Fibroblast of skin of left quadriceps (primary cell): Measurements from ENCODE around the gene PASK.

Source experiments
- DNase-seq, 2 experiments: peaks; one replicate each; pipeline ENCODE4 v3.0.0-alpha.2; 2013; ENCODE audit warnings: low read depth in 2 of 2

PASK gene

DNA sequence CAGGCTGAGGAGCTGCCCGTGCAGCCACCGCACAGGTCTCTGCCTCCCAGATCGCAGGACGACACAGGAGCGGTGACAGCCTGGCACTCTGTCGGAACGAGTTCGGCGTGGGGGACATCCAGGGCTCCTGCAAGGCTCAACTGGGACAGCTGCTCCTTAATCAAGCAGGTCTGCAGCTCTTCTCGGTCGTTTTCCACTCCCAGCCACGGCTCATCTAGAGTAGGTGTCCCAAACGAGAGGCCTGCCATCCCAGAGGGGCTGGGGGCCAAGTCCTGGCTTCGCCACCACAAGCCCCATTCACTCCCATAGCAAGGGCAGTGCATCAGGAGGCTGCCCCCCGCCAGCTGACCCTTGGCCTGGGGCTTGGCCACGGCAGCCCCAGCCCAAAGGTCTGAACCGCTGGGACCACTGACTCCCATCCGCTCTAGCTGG is 22.5 kb downstream of the PASK start:
- no peak for DNase-seq

DNA sequence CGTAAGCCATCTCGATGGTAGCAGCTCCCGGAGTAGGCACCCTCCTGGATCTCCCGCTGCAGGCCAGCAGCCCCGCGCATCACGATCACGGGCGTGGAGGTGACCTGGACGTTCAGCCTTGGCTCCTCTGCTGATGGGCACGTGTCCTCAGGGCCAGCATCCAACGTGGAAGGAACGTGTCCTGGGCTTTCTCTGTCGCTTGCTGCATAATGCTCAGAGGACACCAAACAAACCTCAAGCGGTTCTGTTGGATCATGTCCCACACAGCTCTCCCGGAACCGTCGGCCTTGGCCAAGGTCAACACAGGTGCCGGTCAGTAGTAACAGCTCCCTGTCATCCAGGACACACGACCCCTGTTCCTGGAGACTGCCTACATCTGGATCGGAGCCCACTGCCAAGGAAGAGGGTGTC is 23.1 kb downstream of the PASK start:
- no peak for DNase-seq

GRCh38 chr2:241125626-241126025 is 23.6 kb downstream of the PASK start:
- no peak for DNase-seq

- no peak for DNase-seq
These were observed 25.3 kb downstream of the PASK start for GRCh38 chr2:241123816-241124536.

DNA sequence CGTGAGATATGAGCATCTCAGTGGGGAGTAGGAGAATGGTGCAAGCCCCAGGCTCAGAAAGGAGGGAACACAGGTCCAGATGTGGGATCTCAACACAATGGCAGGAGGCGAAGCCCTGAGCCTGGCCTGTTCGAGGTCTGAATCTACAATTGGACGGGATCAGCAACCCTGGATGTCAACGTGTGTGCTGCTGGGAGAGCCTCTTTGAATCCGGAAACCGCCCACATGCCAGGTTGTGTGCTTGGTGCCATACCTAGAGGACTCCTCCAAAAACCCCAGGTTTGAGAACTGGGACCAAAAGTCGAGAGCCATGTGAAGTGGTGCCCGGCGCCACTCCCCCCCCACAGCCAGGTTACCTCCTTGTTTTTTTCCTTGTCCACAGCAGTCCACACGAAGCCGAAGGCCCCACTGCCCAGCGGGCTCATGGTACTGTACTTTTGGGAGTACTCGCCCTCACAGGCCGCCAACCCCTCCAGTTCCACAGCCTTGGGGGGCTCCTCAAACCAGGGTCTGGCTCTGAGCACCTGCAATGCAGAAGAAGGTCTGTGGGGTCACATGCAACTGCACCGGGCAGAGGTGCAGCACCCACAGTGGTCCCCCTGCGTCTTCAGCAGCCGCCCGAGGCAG is 26.8 kb downstream of the PASK start:
- no peak for DNase-seq

- no peak for DNase-seq
These were observed 28.3 kb downstream of the PASK start for GRCh38 chr2:241121008-241121407.

DNA sequence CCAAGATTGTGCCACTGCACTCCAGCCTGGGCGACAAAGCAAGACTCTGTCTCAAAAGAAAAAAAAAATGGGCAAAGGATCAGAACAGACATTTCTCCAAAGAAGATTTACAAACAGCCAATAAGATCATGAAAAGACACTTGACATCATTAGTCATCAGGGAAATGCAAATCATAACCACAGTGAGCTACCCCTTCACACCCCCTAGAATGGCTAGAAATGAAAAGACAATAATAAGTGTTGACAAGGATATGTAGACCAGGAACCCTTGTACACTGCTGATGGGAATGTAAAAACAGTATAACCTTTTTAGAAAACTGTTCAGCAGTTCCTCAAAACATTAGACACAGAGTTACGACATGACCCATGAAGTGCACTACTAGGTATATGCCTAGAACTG is 28.8 kb downstream of the PASK start:
- DNase-seq: no peak

DNA sequence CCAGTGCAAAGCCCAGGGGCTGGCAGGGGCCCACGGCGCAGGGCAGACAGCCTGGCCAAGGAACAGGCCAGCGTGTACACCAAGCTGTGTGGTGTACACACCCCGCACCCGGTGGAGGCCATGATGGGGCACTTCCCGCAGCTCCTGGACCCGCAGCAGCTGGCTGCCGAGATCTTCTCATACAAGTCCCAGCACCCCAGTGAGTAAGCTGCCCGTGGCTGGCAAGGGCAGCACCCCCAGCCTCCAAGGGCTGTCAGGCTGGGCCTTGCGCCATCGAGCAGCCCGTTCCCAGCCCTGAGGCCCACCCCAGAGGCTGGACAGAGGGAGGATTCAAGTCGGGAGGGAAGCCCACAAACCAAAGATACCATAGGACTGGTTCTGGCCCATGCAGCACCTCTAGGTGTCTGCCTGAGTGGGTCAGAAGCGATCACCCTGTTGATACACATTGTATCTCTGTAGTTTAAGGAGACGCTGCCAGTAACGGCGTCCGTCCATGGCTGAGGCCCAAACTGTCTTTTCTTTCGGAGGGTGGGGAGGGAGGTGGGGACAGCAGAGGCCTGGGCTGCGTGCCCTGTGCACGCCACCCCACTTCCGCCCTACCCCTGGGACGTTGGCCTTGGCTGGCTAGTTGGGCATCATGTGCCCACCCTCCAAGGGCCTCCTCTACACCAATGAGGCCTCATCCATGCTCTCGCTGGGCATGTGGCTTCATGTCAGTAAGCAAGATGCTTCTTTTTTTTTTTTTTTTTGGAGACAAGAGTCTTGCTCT is 30.4 kb downstream of the PASK start:
- DNase-seq: no peak

DNA sequence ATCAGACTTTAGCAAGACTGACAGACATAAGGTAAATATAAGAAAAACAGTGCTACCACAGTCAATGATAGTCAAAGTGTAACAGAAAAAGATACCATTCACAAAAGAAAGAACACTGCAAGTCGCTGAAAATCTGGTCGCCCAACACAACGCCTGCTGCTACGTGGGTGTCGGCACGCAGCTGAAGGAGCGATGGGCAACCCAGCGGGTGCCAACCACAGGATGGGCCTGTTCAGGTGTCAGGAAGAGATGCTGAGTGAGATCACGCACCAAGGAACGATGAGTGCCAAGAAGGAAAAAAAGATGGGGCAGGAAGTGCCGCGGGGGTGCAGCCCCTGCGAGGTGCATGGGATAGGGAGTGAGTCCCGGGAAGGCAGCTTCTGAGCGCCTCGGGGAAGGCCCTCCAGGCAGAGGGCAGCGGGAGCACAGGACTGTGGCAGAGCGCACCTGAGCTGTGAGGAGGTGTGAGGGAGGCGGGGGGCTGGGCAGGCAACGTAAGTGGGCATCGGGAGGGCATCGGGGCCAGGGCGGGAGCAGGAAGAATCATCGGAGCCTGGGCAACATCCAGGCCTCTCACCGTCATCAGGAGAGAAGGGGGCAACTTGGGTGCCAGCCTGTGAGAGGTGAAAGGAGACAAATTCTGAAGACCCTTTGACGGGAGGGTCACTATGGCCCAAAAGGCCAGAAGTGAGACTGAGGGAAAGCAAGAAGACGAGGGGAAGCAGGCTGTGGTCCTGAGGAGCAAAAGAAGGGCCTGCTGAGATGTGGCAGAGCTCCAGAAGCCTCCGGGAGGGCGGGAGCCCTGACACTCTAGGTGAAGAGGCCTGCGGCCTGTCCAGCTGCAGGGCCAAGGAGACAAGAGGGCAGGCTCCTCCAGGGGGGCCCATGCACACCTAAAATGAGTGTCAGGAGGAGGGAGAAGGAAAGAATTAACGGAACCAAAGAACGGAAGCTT is 32.4 kb downstream of the PASK start:
- DNase-seq: no peak

- DNase-seq: no peak
These were observed 33.9 kb downstream of the PASK start for GRCh38 chr2:241115361-241115760.

DNA sequence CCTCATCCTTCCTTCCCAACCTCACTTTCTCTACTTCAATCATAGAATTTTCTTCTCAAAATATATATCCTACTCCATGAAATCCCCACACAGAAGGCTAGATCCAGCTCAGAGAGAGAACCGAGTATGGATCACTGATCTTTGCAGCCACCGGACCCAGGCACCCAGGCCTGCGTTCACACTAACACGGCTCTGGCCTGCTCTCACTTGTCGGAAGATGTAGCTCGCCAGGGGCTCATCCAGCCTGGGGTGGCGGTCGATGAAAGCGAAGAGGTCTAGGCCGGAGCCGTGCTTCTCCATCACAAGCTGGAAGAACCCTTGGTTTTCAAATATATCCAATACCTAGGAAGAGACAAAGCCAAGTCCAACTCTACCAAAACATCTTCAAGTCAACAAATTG is 34.4 kb downstream of the PASK start:
- no peak for DNase-seq

GRCh38 chr2:241112592-241112991 is 36.7 kb downstream of the PASK start:
- DNase-seq: no peak

- DNase-seq: no peak
These were observed 37.2 kb downstream of the PASK start for GRCh38 chr2:241112046-241112445.

DNA sequence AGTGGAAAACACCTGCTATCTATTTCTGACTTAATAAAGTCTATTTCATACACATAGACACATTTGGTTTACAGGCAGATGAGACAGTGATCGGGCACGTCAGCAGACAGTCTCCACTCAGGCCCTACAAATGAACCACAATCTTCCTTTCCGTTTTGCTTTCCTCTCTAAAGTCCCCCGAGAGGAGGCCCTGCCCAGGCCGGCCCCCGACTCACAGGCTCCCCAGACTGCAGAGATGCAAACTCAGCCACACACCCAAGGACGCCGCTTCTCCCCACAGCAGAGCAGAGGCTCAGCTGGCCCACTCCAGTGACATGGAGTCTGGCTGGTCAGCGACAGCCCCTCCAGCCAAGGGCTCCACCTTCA is 37.8 kb downstream of the PASK start:
- no peak for DNase-seq

- DNase-seq: no peak
These were observed 38.4 kb downstream of the PASK start for GRCh38 chr2:241110607-241111439.

DNA sequence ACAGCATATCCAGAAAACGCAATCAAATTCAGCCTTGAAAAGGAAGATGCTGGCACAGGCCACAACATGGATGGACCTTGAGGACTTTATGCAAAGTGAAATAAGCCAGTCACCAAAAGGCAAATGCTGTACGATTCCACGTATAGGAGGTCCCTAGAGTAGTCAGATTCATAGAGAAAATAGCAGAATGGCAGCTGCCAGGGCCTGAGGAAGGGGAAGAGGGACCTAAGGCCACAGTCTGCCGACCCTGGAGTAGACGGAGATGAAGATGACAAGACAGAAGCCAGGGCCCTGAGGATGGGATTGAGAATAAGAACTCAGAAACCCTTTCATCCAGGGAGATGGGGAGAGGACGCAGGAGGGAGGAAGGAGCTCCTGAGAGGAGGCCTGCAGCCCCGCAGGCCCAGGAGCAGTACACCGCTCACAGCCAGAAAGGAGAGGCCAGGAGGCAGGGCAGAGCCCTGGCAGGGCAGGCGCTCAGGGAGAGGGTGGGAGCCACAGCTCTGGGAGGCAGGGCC is 39.1 kb downstream of the PASK start:
- no peak for DNase-seq

GRCh38 chr2:241109210-241110088 is 39.8 kb downstream of the PASK start:
- no peak for DNase-seq

- DNase-seq: no peak
These were observed 40.7 kb downstream of the PASK start for GRCh38 chr2:241108271-241109209.
